ACHN (cell line): ENCODE measurements around the gene MARK4.

Experiments
- DNase-seq: peaks from one replicate; pipeline ENCODE4 v3.0.0-alpha.2; 2015
- in situ Hi-C: cut with HindIII; loops from 2 replicates; pipeline ENCODE4 v1.10.0; 2017; ENCODE audit warnings: low sequenced_read_pairs, low pct_ligation_motif_present, low pct_unique_long_range_greater_than_20kb

The MARK4 gene

DNA sequence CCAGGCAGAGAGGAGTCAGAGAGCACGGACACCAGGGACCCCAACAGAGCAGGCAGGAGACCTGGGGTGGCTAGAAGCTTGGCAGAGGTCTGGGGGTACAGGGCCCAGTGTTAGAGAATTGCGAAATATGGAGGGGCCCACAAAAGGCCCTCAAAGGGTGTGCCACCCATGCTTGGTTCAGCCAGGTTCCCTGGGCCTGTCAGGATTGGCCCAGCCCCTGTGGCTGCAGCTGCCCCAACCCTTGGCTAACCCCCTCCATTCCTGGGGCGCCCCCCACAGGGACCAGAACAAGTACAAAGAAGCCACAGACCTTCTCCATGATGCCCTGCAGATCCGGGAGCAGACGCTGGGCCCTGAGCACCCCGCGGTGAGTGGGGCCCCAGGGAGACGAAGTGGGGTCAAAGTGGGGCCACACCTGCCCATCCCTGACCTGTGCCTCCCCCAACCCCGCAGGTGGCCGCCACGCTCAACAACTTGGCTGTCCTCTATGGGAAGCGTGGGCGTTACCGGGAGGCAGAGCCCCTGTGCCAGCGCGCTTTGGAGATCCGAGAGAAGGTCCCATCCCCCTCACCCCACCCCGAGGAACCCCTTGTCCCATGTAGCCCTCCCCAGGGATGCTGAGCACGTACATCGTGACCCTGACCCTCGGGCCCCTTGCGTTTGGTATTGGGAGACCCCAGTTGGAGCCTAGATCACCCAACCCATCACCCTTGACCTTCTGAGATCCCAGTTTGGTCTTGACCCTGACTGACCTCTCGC is 97.5 kb downstream of the MARK4 start:
- in situ Hi-C loops = no loop called here
- no peak for DNase-seq

DNA sequence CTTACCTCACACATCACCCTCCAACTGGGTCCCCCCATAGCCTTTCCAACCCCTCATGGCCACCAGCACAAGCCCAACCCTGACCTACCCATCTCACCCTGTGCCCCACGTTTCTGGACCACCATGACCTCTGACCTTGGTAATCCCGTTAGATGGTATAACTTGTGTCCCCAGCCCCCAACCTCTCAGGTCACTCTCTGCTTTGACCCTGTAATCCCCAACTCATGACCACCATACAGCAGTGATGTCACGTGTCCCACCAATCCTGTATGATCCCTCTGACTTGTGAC is 98.0 kb downstream of the MARK4 start:
- no peak for DNase-seq
- in situ Hi-C loops = no loop called here

DNA sequence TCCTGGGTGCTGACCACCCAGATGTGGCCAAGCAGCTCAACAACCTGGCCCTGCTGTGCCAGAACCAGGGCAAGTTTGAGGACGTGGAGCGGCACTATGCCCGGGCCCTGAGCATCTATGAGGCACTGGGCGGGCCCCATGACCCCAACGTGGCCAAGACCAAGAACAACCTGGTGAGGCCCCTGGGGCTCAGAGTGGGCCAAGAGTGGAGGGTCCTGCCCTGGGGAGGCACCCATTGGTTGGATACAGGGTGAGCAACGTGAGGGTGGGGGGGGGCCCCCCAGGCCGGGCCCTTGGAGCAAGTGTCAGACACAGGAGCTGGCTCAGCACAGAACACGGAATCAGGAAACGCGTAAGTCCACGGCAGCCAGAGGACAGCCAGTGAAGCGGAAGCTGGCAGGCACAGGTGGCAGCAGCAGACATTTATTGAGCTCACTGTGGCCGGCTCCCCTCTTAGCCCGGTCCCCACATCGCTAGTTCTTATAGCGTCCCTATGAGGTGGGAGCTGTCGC is 98.4 kb downstream of the MARK4 start:
- no peak for DNase-seq
- in situ Hi-C loops = no loop called here

DNA sequence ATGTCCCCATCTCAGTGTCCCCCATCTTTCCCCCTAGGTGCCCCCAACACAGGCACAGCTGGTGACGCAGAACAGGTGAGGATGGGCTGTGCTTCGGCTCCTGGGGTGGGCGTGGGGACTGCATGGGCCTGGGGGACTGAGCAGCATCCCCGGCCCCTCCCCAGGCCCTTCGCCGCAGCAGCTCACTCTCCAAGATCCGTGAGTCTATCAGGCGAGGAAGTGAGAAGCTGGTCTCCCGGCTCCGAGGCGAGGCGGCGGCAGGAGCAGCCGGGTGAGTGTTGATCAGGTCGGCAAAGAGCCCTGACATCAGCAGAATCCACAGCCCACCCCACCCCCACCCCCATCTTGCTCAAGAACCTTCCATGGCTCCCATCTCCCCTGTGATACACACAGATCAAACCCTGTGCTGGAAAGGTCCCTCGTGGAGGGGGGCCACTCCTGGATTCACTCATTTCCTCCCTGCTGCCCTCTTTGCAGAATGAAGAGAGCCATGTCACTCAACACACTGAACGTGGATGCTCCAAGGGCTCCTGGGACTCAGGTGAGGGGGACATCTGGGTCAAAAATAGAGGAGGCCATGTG is 99.5 kb downstream of the MARK4 start:
- DNase-seq = no peak
- in situ Hi-C loops = no loop called here

DNA sequence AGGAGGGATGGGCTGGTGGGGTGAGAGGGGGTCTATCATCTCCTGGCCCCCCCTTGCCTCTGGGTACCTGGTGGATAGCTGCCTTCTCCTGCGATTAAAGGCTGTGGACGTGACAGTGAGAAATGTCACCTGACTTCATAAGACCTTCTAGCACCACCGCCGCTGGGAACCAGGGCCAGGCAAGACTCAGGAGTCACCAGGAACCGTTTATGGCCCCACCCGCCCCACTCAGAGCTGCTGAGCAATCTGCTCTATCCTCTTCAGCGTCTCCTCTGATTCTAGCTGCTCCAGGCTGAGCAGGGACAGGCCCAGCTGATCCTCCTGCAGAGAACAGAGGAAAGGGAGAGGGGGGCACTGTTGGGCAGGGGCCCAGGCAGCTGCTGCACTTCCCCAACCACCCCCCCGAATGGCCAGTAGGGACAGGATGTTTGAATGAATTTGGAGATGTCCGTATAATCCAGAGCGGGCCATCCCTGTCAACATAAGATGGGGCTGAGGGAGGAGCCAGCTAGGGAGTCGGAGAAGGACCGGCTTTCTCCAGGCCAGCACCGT is 100.4 kb downstream of the MARK4 start:
- in situ Hi-C loops = no loop called here
- DNase-seq = no peak

DNA sequence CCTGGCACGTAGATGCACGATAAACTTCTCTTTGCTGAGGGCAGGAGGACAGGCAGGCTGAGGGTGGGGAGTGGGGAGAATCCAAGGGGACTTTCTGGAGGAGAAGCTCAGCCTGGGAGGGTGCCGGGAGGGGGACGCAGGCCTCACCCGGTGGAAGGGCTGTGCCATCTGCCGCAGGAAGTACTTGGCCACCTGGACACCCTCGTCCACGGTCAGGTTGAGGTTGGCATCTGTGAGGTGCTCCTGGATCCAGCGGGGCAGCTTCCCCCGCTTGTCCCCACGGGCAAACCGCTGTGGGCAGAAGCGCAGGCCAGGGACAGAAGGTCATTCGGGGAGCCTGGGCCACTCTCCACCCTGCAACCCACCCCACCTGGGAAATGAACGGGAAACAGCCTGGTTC is 101.0 kb downstream of the MARK4 start:
- in situ Hi-C loops = no loop called here

DNA sequence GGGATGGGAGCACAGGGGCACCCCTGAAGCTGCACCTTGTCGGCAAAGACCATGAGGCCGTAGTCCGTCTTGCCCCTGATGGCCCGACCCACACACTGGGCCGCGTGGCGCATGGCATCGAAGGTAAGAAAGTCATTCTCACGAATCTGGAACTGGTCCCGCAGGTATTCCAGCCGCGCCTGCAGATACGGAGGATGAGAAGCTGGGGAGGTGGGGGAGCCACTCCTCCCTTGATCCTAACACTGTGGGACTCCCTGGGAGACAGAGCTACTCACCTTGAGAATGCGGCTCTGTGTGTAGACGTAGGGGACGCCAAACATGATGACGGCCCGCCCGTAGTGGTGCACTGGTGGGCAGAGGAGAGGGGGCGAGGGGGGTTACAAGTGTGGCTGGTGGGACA is 101.4 kb downstream of the MARK4 start:
- DNase-seq = no peak
- in situ Hi-C loops = no loop called here

More for the DNA sequence above, 101.0 kb downstream of the MARK4 start:
- DNase-seq = no peak

DNA sequence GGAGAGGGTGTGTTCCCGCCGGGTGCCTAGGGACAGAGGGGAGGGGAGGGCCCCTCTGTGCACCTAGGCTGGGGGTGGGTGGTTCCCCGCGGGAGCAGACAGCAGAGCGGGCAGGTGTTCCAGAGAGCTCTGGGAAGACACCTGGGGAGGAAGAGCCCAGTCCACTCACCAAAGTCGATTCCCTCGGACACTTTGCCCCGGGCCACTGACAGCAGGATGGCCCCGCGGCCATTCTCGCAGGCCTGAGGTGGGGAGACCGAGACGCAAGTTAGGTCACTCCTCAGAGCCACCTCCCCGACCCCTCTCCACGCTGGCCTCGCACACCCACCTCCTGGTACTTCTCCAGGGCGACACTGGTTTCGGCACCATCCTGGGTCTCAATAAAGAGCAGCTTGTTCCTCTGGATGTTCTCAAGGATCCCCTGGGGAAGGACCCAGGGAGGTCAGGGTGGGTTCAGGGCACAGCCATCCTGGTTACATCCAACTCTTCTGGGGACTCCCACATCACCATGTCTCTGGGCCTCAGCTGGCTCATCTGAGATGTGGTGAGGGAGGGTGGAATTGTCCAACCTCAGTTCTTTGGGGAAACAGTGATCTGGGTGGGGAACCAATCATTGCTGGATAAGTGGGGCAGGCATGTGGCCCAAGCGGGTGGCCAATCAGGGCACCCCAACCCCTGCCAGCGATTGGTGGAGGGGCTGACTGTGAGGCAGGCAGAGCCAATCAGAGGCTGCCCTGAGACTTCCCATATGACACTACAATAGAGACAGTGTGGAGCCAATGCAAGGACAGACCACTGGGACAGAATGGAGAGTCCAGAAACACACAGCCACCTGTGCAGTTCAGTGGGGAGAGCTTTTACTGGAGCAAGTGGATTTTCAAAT is 102.1 kb downstream of the MARK4 start:
- in situ Hi-C loops = no loop called here
- DNase-seq = no peak

DNA sequence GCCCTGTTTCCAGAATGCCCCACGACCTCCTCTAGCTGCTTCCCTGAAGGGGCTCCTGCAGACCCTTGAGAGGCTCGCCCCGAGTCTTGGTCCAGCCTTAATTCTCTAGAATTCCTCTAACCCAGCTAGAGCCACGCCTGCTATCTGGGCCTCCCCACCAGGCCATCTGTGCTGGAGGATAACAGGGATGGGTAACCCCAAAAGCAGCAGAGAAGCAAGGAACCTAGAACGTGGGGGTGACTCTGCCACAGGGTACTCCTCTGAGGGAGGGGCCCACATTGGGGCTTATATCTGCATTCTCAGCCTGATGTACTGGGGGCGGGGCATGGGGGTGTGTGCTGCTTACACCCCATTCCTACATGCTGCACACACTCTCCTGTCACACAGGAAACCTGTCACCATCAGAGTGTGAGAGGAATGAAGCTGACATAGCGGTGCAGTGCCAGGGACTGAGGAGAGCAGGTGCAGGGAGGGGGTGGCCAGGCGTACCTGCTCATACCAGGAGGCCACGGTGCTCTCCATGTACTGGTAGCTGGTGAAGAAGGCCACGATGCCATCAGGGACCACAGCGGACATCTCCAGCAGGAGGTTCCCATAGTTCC is 103.3 kb downstream of the MARK4 start:
- in situ Hi-C loops = no loop called here
- no peak for DNase-seq
